Adrenal gland (tissue), 12 donors: ENCODE results near the gene CLDN10. TPM values are rescaled to one million over a fixed set of nuclear protein-coding genes. Genes with fewer than 3 reads are reported as not detected.

Experiments
- DNase-seq, 7 donors: peaks; one replicate each; pipeline ENCODE4 v3.0.0-alpha.2; 2019 to 2020
- H3K27ac ChIP-seq, 5 donors: fragments of 200-600 bp; sonication (generic) in 4 of 5; 1 replicate in 3 of 5; 2 replicates in 2 of 5; pipeline versions ENCODE4 v1.5.1 to v1.8.0; 2016 to 2020; ENCODE audit warnings: mild to moderate bottlenecking in 1 of 5
- H3K27me3 ChIP-seq: fragments of 200-600 bp; 2 replicates; pipeline ENCODE4 v1.8.0; 2021
- H3K36me3 ChIP-seq, 2 donors: fragments of 200-600 bp; replicated peaks in 1 of 2; 1 replicate in 1 of 2; 2 replicates in 1 of 2; pipeline versions ENCODE4 v1.5.1 to v1.8.0; 2018 to 2022
- H3K4me1 ChIP-seq, 2 donors: fragments of 200-600 bp; replicated peaks in 1 of 2; 1 replicate in 1 of 2; 2 replicates in 1 of 2; pipeline versions ENCODE4 v1.5.1 to v1.8.0; 2018 to 2021
- H3K4me3 ChIP-seq, 4 donors: fragments of 200-600 bp; sonication (generic) in 3 of 4; one replicate each; pipeline ENCODE4 v1.5.1; 2016 to 2018
- H3K9me3 ChIP-seq, 3 donors: fragments of 200-600 bp; sonication (generic) in 1 of 3; replicated peaks in 1 of 3; 1 replicate in 2 of 3; 2 replicates in 1 of 3; pipeline versions ENCODE4 v1.5.1 to v1.8.0; 2016 to 2021
- CTCF ChIP-seq, 6 experiments: fragments of 450-650 bp in 4 of 6; fragments of 200-600 bp in 2 of 6; sonication (generic) in 1 of 6; IDR thresholded peaks; 1 replicate in 5 of 6; 2 replicates in 1 of 6; pipeline versions ENCODE4 v1.5.1 to v1.8.0; 2016 to 2021; ENCODE audit warnings: antibody characterized with exemption in 6 of 6, mild to moderate bottlenecking in 2 of 6, moderate library complexity in 1 of 6
- POLR2A ChIP-seq, 2 donors: fragments of 450-650 bp; IDR thresholded peaks; one replicate each; pipeline ENCODE4 v1.6.1; 2017; ENCODE audit warnings: antibody characterized with exemption in 2 of 2, mild to moderate bottlenecking in 2 of 2, moderate library complexity in 1 of 2
- WGBS, 4 donors: extraction: QIAGEN DNeasy Blood & Tissue Kit in 2 of 4; methylation state at CpG; one replicate each; pipeline versions ENCODE4 v1.1.5 to v1.1.7; 2013 to 2017; 5-methylcytosine and 5-hydroxymethylcytosine counted together
- intact Hi-C, 2 donors: fragments of 100-400 bp; cut with DNase I; formaldehyde crosslinking; loops; one replicate each; pipeline versions ENCODE4 v1.14.1 to v1.15.0; 2022 to 2023
- polyA plus RNA-seq, 3 donors: library from polyadenylated mRNA; stranded (reverse); fragments of 200-250 nt in 2 of 3; fragments of 350-450 nt in 1 of 3; fragmentation: Illumina TruSeq in 1 of 3; extraction: RNeasy Lipid Tissue Mini Kit (QIAGEN cat#74804) in 1 of 3; gene quantifications; one replicate each; pipeline ENCODE4 v1.2.3, GENCODE V29; 2013 to 2014
- total RNA-seq, 9 donors: library from RNA; depleted of rRNA in 4 of 9; stranded (reverse); fragments of >200 nt in 4 of 9; fragments of 120-200 nt in 1 of 9; fragmentation: NEBNext Ultra II Directional in 1 of 9; extraction: Animal tissue kit (Norgen Biotek cat#: 25700) in 1 of 9; gene quantifications; one replicate each; pipeline versions ENCODE4 v1.1.0 to v1.2.4, GENCODE V29; 2013 to 2023
- donor health status: healthy with polysubstance abuse.
- donor health status: Bipolar disorder and iron deficiency.
- donor health status: DM: yes; HTN: yes; CAD: no.
- donor health status: DM: no; HTN: no; CAD: no.
- donor health status: DM: no; HTN: no; CAD: no.
- donor health status: DM: yes; HTN: yes; CAD: no.

CLDN10 gene
- total and polyA plus RNA-seq, 12 donors = 0.23 to 0.54 (median 0.28) TPM; not detected in 9

- TF ChIP-seq POLR2A (IDR thresholded peaks at IDR 0.05) (no peak), CTCF (IDR thresholded peaks at IDR 0.05) (no peak)
- Histone ChIP-seq H3K27ac (no peak overlapping the region), H3K9me3 (no peaks in the 10 kb centered on the region), H3K4me1 (no peaks in the 10 kb centered on the region), H3K27me3 (no peaks in the 10 kb centered on the region), H3K36me3 (no peaks in the 10 kb centered on the region), H3K4me3 (no peak overlapping the region)
- intact Hi-C loops = no loop called here
- WGBS, 4 donors = 59 to 73% (median 67%) methylated on average over 5 of the region's 5 CpGs
- DNase-seq = no peak
Observed at GRCh38 chr13:95523598-95523997, 28.9 kb upstream of the CLDN10 start.

- TF ChIP-seq CTCF (IDR thresholded peaks at IDR 0.05) (no peak), POLR2A (IDR thresholded peaks at IDR 0.05) (no peak)
- WGBS, 4 donors = 53 to 78% (median 65%) methylated on average over 6 of the region's 6 CpGs
- intact Hi-C loops = no loop called here
- Histone ChIP-seq H3K27me3 (no peaks in the 10 kb centered on the region), H3K27ac (no peak overlapping the region), H3K4me1 (no peaks in the 10 kb centered on the region), H3K4me3 (no peak overlapping the region), H3K9me3 (no peaks in the 10 kb centered on the region), H3K36me3 (no peaks in the 10 kb centered on the region)
- DNase-seq = no peak
Observed at GRCh38 chr13:95524264-95524901, 28.1 kb upstream of the CLDN10 start.

- no peak for DNase-seq
- intact Hi-C loops = no loop called here
- no peaks in the 10 kb centered on the region for H3K27me3 ChIP-seq
- no peaks in the 10 kb centered on the region for H3K4me1 ChIP-seq
- TF ChIP-seq CTCF (IDR thresholded peaks at IDR 0.05) (no peak), POLR2A (IDR thresholded peaks at IDR 0.05) (no peak)
- no peaks in the 10 kb centered on the region for H3K36me3 ChIP-seq
- no peak overlapping the region for H3K27ac ChIP-seq
- H3K9me3 ChIP-seq = no peaks in the 10 kb centered on the region
- 52 to 80% (median 61%) methylated on average over 1 of the region's 1 CpG for WGBS, 4 donors
- H3K4me3 ChIP-seq = no peak overlapping the region
Observed at GRCh38 chr13:95527955-95528354, 24.6 kb upstream of the CLDN10 start.

- intact Hi-C loops = no loop called here
- no peak overlapping the region for H3K4me3 ChIP-seq
- no peaks in the 10 kb centered on the region for H3K27me3 ChIP-seq
- no peaks in the 10 kb centered on the region for H3K36me3 ChIP-seq
- H3K27ac ChIP-seq = no peak overlapping the region
- no peaks in the 10 kb centered on the region for H3K4me1 ChIP-seq
- WGBS, 4 donors = 41 to 56% (median 50%) methylated on average over 5 of the region's 5 CpGs
- H3K9me3 ChIP-seq = no peaks in the 10 kb centered on the region
- TF ChIP-seq POLR2A (IDR thresholded peaks at IDR 0.05) = no peak
- DNase-seq = no peak
Observed at GRCh38 chr13:95530178-95530577, 22.3 kb upstream of the CLDN10 start.

- intact Hi-C loops = no loop called here
- Histone ChIP-seq H3K27me3 (no peaks in the 10 kb centered on the region), H3K27ac (no peak overlapping the region), H3K4me3 (no peak overlapping the region), H3K36me3 (no peaks in the 10 kb centered on the region), H3K4me1 (no peaks in the 10 kb centered on the region), H3K9me3 (no peaks in the 10 kb centered on the region)
- WGBS, 4 donors = 70 to 75% (median 71%) methylated on average over 7 of the region's 7 CpGs
- TF ChIP-seq POLR2A (IDR thresholded peaks at IDR 0.05) = no peak
- no peak for DNase-seq
Observed at GRCh38 chr13:95533545-95534160, 18.9 kb upstream of the CLDN10 start.
